Pons (tissue), 1 donor: ENCODE results near the gene CEP112.

Source experiments
- DNase-seq: peaks from one replicate; pipeline ENCODE4 v3.0.0-alpha.2; 2016; ENCODE audit warnings: low spot score

CEP112 gene

DNA sequence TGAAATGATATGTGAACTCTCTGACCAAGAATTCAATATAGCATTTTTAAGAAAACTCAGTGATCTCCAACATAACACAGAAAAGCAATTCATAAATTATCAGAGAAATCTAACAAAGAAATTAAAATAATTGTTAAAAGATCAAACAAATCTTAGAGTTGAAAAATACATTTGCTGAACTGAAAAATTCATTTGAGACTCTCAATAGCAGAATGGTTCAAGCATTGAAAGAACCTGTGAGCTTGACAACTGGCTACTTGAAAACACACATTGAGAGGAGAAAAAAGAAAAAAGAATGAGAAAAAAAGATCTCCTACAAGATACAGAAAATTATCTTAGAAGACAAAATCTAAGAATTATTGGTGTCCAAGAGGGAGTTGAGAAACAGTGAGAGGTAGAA lies 203.5 kb downstream of the CEP112 start:
- no peak for DNase-seq

GRCh38 chr17:65987988-65988387 lies 203.9 kb downstream of the CEP112 start:
- DNase-seq: no peak

DNA sequence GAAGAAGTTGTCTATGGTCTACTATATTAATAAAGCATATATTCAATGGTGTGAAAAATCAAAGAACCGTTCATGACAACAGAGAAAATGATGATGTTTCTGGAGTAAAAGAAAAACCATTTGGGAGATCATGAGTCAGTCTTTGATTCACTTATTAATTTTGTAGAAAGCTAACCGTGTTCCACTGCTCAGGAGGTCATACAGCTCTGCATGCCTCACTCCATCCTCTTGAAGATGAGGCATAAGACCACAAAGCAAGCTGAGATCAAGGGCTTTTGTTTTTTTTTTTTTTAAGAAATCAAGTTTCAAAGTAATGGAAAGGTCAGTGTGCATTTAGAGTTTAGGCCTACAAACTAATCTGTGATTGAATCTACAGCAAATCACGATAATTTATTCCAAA lies 206.4 kb downstream of the CEP112 start:
- no peak for DNase-seq

GRCh38 chr17:65984299-65984698 lies 207.6 kb downstream of the CEP112 start:
- no peak for DNase-seq

DNA sequence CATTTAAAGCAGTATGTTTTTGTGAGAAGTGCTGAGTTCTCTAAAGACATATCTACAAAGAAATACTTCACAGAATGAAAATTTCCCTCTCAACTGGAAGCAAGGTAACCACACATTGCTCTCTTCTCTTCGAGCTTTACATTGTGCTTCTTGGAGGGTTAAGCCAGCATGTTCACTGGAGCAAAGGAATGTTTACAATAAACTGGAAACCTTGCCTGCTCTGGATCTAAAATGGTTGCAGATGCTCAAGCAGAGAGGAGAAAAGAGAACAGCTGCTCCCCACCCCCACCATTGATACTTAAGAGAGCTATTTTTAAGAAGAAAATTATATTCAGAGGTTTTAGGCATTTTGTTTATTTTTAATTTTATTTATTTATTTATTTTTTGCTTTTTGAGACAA lies 213.1 kb downstream of the CEP112 start:
- DNase-seq: no peak

GRCh38 chr17:65977041-65977440 lies 214.9 kb downstream of the CEP112 start:
- DNase-seq: no peak

- DNase-seq: peak; percentile 8
Observed at GRCh38 chr17:65975878-65976277, 216.1 kb downstream of the CEP112 start.

GRCh38 chr17:65973237-65973636 lies 218.7 kb downstream of the CEP112 start:
- DNase-seq: no peak

DNA sequence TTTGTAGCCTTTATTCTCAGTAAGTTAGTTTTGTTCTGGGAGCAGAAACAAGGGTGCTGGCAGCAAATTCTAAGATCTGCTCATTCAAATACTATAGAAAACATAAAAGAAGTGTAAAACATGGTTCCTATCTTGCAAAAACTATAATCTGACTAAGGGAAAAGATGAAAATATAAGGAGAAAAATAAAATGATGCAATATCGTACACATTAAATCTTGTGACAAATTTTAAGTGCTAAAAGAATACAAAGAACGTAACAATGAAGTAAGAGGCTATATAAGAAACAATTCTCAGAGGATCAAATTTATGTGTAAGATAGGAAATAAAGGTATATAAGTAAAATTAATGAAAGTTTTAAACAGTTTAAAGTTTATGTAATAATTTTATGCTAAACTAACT lies 224.6 kb downstream of the CEP112 start:
- no peak for DNase-seq

- no peak for DNase-seq
Observed at GRCh38 chr17:65966072-65966695, 225.7 kb downstream of the CEP112 start.

- no peak for DNase-seq
Observed at GRCh38 chr17:65963179-65963578, 228.8 kb downstream of the CEP112 start.

- no peak for DNase-seq
Observed at GRCh38 chr17:65959630-65960029, 232.3 kb downstream of the CEP112 start.

- no peak for DNase-seq
Observed at GRCh38 chr17:65956814-65957213, 235.1 kb downstream of the CEP112 start.

- DNase-seq: no peak
Observed at GRCh38 chr17:65954148-65954449, 237.8 kb downstream of the CEP112 start.

- no peak for DNase-seq
Observed at GRCh38 chr17:65953316-65954147, 238.4 kb downstream of the CEP112 start.

- no peak for DNase-seq
Observed at GRCh38 chr17:65952586-65952985, 239.3 kb downstream of the CEP112 start.

GRCh38 chr17:65952015-65952414 lies 239.9 kb downstream of the CEP112 start:
- DNase-seq: no peak

DNA sequence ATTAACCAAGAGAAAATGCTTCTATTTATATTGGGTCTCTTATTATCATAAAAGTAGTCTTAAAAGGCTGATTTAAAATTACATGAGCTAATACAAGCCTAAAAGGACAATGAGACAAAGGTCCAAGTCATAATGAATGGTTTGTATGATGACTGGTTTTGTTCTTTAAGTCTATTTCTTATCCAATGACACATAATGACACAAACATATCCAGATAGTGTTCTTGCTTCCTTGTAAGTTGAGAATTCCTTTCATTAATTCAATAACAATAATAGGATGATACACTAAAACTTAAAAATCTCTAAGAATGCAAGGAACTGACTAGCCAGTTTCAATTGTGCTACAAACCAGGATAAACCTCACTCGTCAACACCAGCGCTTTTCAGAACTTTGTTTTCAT lies 244.1 kb downstream of the CEP112 start:
- no peak for DNase-seq

- no peak for DNase-seq
Observed at GRCh38 chr17:65942592-65942991, 249.3 kb downstream of the CEP112 start.

GRCh38 chr17:65941356-65941899 lies 250.5 kb downstream of the CEP112 start:
- no peak for DNase-seq

GRCh38 chr17:65936013-65936412 lies 255.9 kb downstream of the CEP112 start:
- no peak for DNase-seq

- no peak for DNase-seq
Observed at GRCh38 chr17:65933290-65933689, 258.6 kb downstream of the CEP112 start.
